Keratinocyte (primary cell): ENCODE results near the gene TMEM132C.

ENCODE experiments used
- EZH2 ChIP-seq: IDR thresholded peaks from one replicate; pipeline ENCODE4 v1.6.1; 2012; ENCODE audit warnings: inconsistent platforms, mild to moderate bottlenecking, low read length, moderate library complexity
- TF ChIP-seq, protein P1 (sequence below), 3 experiments: IDR thresholded peaks in 1 of 3; conservative IDR thresholded peaks in 1 of 3; optimal IDR thresholded peaks in 1 of 3; 2 replicates in 2 of 3; 3 replicates in 1 of 3; pipeline versions ENCODE3 to v1.5.1; 2011; ENCODE audit warnings: low read length in 3 of 3, mild to moderate bottlenecking in 3 of 3, moderate library complexity in 2 of 3, control low read depth in 1 of 3, inconsistent platforms in 1 of 3; ENCODE audit not compliant: insufficient read depth in 2 of 3; ENCODE audit errors: extremely low read depth in 1 of 3

DNA sequence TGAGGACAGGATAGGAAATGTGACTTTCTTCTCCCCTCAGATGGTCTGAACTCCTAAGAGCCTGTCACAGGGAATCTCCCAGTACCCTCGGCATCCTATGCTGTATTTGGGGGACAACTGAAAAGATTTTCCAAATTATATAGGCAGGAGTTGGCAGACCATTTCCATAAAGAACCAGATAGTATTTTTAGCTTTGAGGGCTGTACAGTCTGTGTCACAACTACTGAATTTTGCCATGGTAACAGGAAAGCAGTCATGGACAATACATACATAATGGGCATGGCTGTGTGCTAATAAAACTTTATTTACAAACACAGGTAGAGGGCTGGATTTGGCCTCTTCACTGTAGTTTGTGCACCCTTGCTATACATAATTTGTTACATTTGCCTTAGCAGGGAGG is 30.4 kb upstream of the TMEM132C start:
- TF ChIP-seq EZH2 = no peak
- TF ChIP-seq, protein P1, sequence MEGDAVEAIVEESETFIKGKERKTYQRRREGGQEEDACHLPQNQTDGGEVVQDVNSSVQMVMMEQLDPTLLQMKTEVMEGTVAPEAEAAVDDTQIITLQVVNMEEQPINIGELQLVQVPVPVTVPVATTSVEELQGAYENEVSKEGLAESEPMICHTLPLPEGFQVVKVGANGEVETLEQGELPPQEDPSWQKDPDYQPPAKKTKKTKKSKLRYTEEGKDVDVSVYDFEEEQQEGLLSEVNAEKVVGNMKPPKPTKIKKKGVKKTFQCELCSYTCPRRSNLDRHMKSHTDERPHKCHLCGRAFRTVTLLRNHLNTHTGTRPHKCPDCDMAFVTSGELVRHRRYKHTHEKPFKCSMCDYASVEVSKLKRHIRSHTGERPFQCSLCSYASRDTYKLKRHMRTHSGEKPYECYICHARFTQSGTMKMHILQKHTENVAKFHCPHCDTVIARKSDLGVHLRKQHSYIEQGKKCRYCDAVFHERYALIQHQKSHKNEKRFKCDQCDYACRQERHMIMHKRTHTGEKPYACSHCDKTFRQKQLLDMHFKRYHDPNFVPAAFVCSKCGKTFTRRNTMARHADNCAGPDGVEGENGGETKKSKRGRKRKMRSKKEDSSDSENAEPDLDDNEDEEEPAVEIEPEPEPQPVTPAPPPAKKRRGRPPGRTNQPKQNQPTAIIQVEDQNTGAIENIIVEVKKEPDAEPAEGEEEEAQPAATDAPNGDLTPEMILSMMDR (optimal IDR thresholded peaks at IDR 0.05 in 1 of 3, IDR thresholded peaks at IDR 0.05 in 1 of 3, conservative IDR thresholded peaks at IDR 0.05 in 1 of 3; ENCODE audit: extremely low read depth in 1 of 3, insufficient read depth in 2 of 3, low read length in 3 of 3) = no peak
